Loucy (cell line): ENCODE data around the gene CTBP2.
"Not testable (repeated sequence)": the region's sequence is repeated elsewhere in the genome, so short reads cannot be mapped to it uniquely, and the experiment has no call there.

Experiments used
- H2AFZ ChIP-seq: fragments of 200-600 bp; sonication (generic); 2 replicates; pipeline ENCODE4 v1.6.0; 2016; ENCODE audit warnings: antibody characterized with exemption, mild to moderate bottlenecking, low read length, moderate library complexity
- H3F3A ChIP-seq: fragments of 200-600 bp; 2 replicates; pipeline ENCODE4 v1.6.0; 2016; ENCODE audit warnings: antibody characterized with exemption, low read depth, mild to moderate bottlenecking
- H3K27me3 ChIP-seq: fragments of 200-600 bp; sonication (generic); 2 replicates; pipeline ENCODE4 v1.6.1; 2014; ENCODE audit warnings: low read length, mild to moderate bottlenecking; ENCODE audit not compliant: insufficient read depth, poor library complexity, severe bottlenecking
- H3K36me3 ChIP-seq: fragments of 200-600 bp; sonication (generic); 2 replicates; pipeline ENCODE4 v1.6.1; 2016; ENCODE audit warnings: low read length; ENCODE audit not compliant: insufficient read depth
- H3K4me1 ChIP-seq: fragments of 200-600 bp; sonication (generic); 2 replicates; pipeline ENCODE4 v1.5.1; 2014; ENCODE audit warnings: low read length, mild to moderate bottlenecking; ENCODE audit not compliant: insufficient read depth, poor library complexity, severe bottlenecking
- H3K4me2 ChIP-seq: fragments of 200-600 bp; sonication (generic); 2 replicates; pipeline ENCODE4 v1.6.0; 2014; ENCODE audit warnings: antibody characterized with exemption, low read length, low read depth, mild to moderate bottlenecking; ENCODE audit not compliant: poor library complexity, severe bottlenecking
- H3K4me3 ChIP-seq: fragments of 200-600 bp; sonication (generic); 2 replicates; pipeline ENCODE4 v1.5.1; 2014; ENCODE audit warnings: low read length, mild to moderate bottlenecking, mixed read lengths; ENCODE audit not compliant: poor library complexity, severe bottlenecking
- H3K79me2 ChIP-seq: fragments of 200-600 bp; sonication (generic); 2 replicates; pipeline ENCODE4 v1.6.1; 2014; ENCODE audit warnings: low read length; ENCODE audit not compliant: insufficient read depth
- H3K9ac ChIP-seq: fragments of 200-600 bp; sonication (generic); 2 replicates; pipeline ENCODE4 v1.6.0; 2014; ENCODE audit warnings: mild to moderate bottlenecking, low read depth, low read length, moderate library complexity; ENCODE audit not compliant: poor library complexity, severe bottlenecking
- H3K9me2 ChIP-seq: fragments of 200-600 bp; sonication (generic); replicated peaks from 2 replicates; pipeline ENCODE4 v1.6.1; 2016; ENCODE audit warnings: low read depth, low read length, mixed read lengths
- H3K9me3 ChIP-seq: fragments of 200-600 bp; sonication (generic); 2 replicates; pipeline ENCODE4 v1.6.1; 2014; ENCODE audit warnings: mild to moderate bottlenecking, antibody characterized with exemption, low read length, low read depth; ENCODE audit not compliant: insufficient read depth
- H4K20me1 ChIP-seq: fragments of 200-600 bp; sonication (generic); 2 replicates; pipeline ENCODE4 v1.6.0; 2014; ENCODE audit warnings: antibody characterized with exemption, low read length, mild to moderate bottlenecking; ENCODE audit not compliant: insufficient read depth, poor library complexity, severe bottlenecking
- CTCF ChIP-seq: fragments of 200-600 bp; sonication (generic); conservative IDR thresholded peaks from 2 replicates; pipeline ENCODE4 v1.5.1; 2014; ENCODE audit warnings: mild to moderate bottlenecking, antibody characterized with exemption, low read length
- EZH2phosphoT487 ChIP-seq: fragments of 200-600 bp; IDR thresholded peaks from 2 replicates; pipeline ENCODE4 v1.6.1; 2018; ENCODE audit warnings: antibody characterized with exemption, mild to moderate bottlenecking, moderate library complexity, borderline replicate concordance

CTBP2 gene

GRCh38 chr10:124989526-124989925 lies 170.8 kb downstream of the CTBP2 start:
- H3K36me3 ChIP-seq, result peaks cover 34% of the 10 kb centered on the region
- no peak for TF ChIP-seq EZH2phosphoT487
- no peak for TF ChIP-seq CTCF
- H3K9ac ChIP-seq, result no peak overlapping the region
- H2AFZ ChIP-seq, result no peak overlapping the region
- H4K20me1 ChIP-seq, result no peaks in the 10 kb centered on the region
- no peaks in the 10 kb centered on the region for H3K27me3 ChIP-seq
- no peaks in the 10 kb centered on the region for H3K9me3 ChIP-seq
- H3K4me3 ChIP-seq, result no peak overlapping the region
- no peaks in the 10 kb centered on the region for H3K79me2 ChIP-seq
- no peaks in the 10 kb centered on the region for H3K9me2 ChIP-seq
- no peaks in the 10 kb centered on the region for H3K4me1 ChIP-seq
- no peak overlapping the region for H3K4me2 ChIP-seq
- H3F3A ChIP-seq, result no peaks in the 10 kb centered on the region

GRCh38 chr10:124988753-124989152 lies 171.6 kb downstream of the CTBP2 start:
- not testable (repeated sequence) for H3K79me2 ChIP-seq, H3K4me2 ChIP-seq, H3F3A ChIP-seq, H4K20me1 ChIP-seq, H3K27me3 ChIP-seq, H3K9ac ChIP-seq, H3K9me3 ChIP-seq, H3K4me3 ChIP-seq, H2AFZ ChIP-seq, H3K9me2 ChIP-seq, H3K4me1 ChIP-seq
- H3K36me3 ChIP-seq, result peaks cover 41% of the 10 kb centered on the region

GRCh38 chr10:124987788-124988187 lies 172.6 kb downstream of the CTBP2 start:
- no peak overlapping the region for H3K4me3 ChIP-seq
- H3K9me2 ChIP-seq, result no peaks in the 10 kb centered on the region
- no peaks in the 10 kb centered on the region for H3K9me3 ChIP-seq
- no peaks in the 10 kb centered on the region for H3K79me2 ChIP-seq
- no peak overlapping the region for H2AFZ ChIP-seq
- peaks cover 51% of the 10 kb centered on the region for H3K36me3 ChIP-seq
- TF ChIP-seq EZH2phosphoT487 (no peak), CTCF (no peak)
- H3F3A ChIP-seq, result no peaks in the 10 kb centered on the region
- no peak overlapping the region for H3K4me2 ChIP-seq
- H3K27me3 ChIP-seq, result no peaks in the 10 kb centered on the region
- no peaks in the 10 kb centered on the region for H4K20me1 ChIP-seq
- H3K4me1 ChIP-seq, result no peaks in the 10 kb centered on the region
- no peak overlapping the region for H3K9ac ChIP-seq

GRCh38 chr10:124985162-124985561 lies 175.2 kb downstream of the CTBP2 start:
- no peaks in the 10 kb centered on the region for H3K9me2 ChIP-seq
- H4K20me1 ChIP-seq, result no peaks in the 10 kb centered on the region
- H3K9me3 ChIP-seq, result no peaks in the 10 kb centered on the region
- H3K4me1 ChIP-seq, result no peaks in the 10 kb centered on the region
- H3K4me2 ChIP-seq, result no peak overlapping the region
- H2AFZ ChIP-seq, result no peak overlapping the region
- no peaks in the 10 kb centered on the region for H3F3A ChIP-seq
- no peak for TF ChIP-seq EZH2phosphoT487
- no peak overlapping the region for H3K4me3 ChIP-seq
- peaks cover 64% of the 10 kb centered on the region for H3K36me3 ChIP-seq
- peaks cover under 1% of the 10 kb centered on the region; the same call in 1 of the 2 replicates for H3K79me2 ChIP-seq
- H3K27me3 ChIP-seq, result no peaks in the 10 kb centered on the region
- no peak overlapping the region for H3K9ac ChIP-seq
